BJ (cell line): ENCODE data around the gene FMN2. TPM values are rescaled to one million over a fixed set of nuclear protein-coding genes. Genes with fewer than 3 reads are reported as not detected.

ENCODE experiments used
- CTCF ChIA-PET: fragments of 350-600 bp; formaldehyde crosslinking; extraction: SDS; loops from one replicate; lab custom pipeline; 2021; ENCODE audit warnings: antibody characterized with exemption, inconsistent platforms; lab: Yijun Ruan, JAX
- POLR2A ChIA-PET: fragments of 300-600 bp; sonication (Branson Sonifier 250); formaldehyde crosslinking; extraction: SDS; loops from one replicate; lab custom pipeline; 2021; ENCODE audit warnings: antibody characterized with exemption; lab: Charles Lee
- DNase-seq: peaks from one replicate; pipeline ENCODE4 v3.0.0-alpha.2; 2011; ENCODE audit warnings: low read depth
- H3K27me3 ChIP-seq: 2 replicates; pipeline ENCODE4 v1.6.0; 2011; ENCODE audit warnings: low read length; ENCODE audit not compliant: control insufficient read depth, insufficient read depth
- H3K36me3 ChIP-seq: 2 replicates; pipeline ENCODE4 v1.5.1; 2011; ENCODE audit warnings: low read length; ENCODE audit not compliant: control insufficient read depth, insufficient read depth
- H3K4me3 ChIP-seq: 2 replicates; pipeline ENCODE4 v1.5.1; 2011; ENCODE audit warnings: low read depth, mild to moderate bottlenecking, control low read depth, low read length
- polyA plus RNA-seq: library from polyadenylated mRNA; depleted of rRNA; stranded (reverse); fragments of >200 nt; gene quantifications from 2 replicates; pipeline ENCODE4 v1.2.3, GENCODE V29; 2011
- TF ChIP-seq, protein P1 (sequence below): IDR thresholded peaks from 2 replicates; pipeline ENCODE4 v1.5.1; 2011; ENCODE audit warnings: low read depth, mild to moderate bottlenecking, control low read depth, inconsistent platforms, low read length, moderate library complexity; ENCODE audit not compliant: insufficient read depth

FMN2 gene
- polyA plus RNA-seq, 1 experiment, result 14.6 TPM

GRCh38 chr1:240139511-240139910 is 47.8 kb downstream of the FMN2 start:
- H3K27me3 ChIP-seq, result no peaks in the 10 kb centered on the region
- H3K36me3 ChIP-seq, result peaks cover 10% of the 10 kb centered on the region
- no peak overlapping the region for H3K4me3 ChIP-seq
- POLR2A ChIA-PET, result no interaction called here
- CTCF ChIA-PET, result interaction anchor here (3.9 kb wide), 1 partner anchor 11 kb away, joined by 12 read pairs; no protein-coding TSS in a partner anchor
- DNase-seq, result no peak
- TF ChIP-seq, protein P1, sequence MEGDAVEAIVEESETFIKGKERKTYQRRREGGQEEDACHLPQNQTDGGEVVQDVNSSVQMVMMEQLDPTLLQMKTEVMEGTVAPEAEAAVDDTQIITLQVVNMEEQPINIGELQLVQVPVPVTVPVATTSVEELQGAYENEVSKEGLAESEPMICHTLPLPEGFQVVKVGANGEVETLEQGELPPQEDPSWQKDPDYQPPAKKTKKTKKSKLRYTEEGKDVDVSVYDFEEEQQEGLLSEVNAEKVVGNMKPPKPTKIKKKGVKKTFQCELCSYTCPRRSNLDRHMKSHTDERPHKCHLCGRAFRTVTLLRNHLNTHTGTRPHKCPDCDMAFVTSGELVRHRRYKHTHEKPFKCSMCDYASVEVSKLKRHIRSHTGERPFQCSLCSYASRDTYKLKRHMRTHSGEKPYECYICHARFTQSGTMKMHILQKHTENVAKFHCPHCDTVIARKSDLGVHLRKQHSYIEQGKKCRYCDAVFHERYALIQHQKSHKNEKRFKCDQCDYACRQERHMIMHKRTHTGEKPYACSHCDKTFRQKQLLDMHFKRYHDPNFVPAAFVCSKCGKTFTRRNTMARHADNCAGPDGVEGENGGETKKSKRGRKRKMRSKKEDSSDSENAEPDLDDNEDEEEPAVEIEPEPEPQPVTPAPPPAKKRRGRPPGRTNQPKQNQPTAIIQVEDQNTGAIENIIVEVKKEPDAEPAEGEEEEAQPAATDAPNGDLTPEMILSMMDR, result no peak

DNA sequence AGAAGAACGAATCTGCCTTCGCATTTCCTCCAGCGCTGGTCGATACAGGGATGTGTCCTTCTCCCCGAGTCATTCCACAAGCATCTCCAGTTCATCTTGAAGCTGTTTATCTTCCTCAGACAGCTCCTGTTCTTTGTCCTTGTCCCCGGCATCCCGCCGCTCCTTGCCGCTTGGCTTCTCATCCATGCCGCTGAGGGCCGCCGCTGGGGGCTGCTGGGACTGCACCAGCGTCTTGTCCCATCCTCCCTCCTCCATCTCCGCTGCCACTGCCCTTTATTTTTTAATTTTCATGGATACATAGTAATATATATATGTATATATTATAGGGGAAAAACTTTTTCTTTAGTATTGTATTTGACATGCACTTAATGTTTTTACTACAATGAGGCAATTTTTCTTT is 53.4 kb downstream of the FMN2 start:
- CTCF ChIA-PET, result interaction anchor here (0.6 kb wide), 1 partner anchor 132 kb away, joined by 4 read pairs; no protein-coding TSS in a partner anchor
- POLR2A ChIA-PET, result no interaction called here
- Histone ChIP-seq H3K4me3 (no peak overlapping the region), H3K36me3 (peaks cover 15% of the 10 kb centered on the region), H3K27me3 (no peaks in the 10 kb centered on the region)
- DNase-seq, result no peak
- TF ChIP-seq, protein P1, result no peak

DNA sequence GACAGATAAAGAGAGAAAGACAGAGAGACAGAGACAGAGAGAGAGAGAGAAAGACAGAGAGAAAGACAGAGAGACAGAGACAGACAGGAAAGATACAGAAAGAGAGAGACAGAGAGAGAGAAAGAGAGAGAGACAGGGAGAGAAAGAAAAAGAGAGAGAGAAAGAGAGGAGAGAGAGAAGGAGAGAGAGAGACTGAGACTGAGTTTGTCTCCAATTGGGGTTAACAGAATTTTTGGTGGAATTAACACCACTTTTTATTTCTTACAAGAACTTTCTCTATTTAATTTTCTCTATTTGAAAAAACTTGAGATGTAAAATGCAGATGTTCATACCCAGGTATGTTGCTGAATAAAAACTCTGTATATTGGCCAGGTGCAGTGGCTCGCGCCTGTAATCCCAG is 56.6 kb downstream of the FMN2 start:
- Histone ChIP-seq H3K4me3 (no peak overlapping the region), H3K36me3 (peaks cover 12% of the 10 kb centered on the region), H3K27me3 (no peaks in the 10 kb centered on the region)
- ChIA-PET POLR2A (no interaction called here), CTCF (interaction anchor here (1.4 to 4.1 kb wide), 2 partner anchors 8 to 119 kb away, joined by 3 to 45 read pairs; no protein-coding TSS in a partner anchor)
- TF ChIP-seq, protein P1, result no peak
- DNase-seq, result no peak

- CTCF ChIA-PET, result interaction anchor here (0.7 to 4.6 kb wide), 24 partner anchors 9 to 765 kb away, joined by 3 to 45 read pairs (median 5); partner anchors contain the start of gene FMN2
- no peak overlapping the region for H3K4me3 ChIP-seq
- TF ChIP-seq, protein P1, result peak; percentile 65
- H3K36me3 ChIP-seq, result peaks cover 5% of the 10 kb centered on the region
- POLR2A ChIA-PET, result no interaction called here
- H3K27me3 ChIP-seq, result no peaks in the 10 kb centered on the region
- no peak for DNase-seq
These were observed 57.9 kb downstream of the FMN2 start for GRCh38 chr1:240149484-240150094.

- ChIA-PET POLR2A (no interaction called here), CTCF (interaction anchor here (0.6 to 4.6 kb wide), 9 partner anchors 7 to 137 kb away, joined by 3 to 45 read pairs (median 12); partner anchors contain the start of gene FMN2)
- no peaks in the 10 kb centered on the region; the same call in 1 of the 2 replicates for H3K36me3 ChIP-seq
- no peak overlapping the region for H3K4me3 ChIP-seq
- no peaks in the 10 kb centered on the region for H3K27me3 ChIP-seq
- DNase-seq, result no peak
- TF ChIP-seq, protein P1, result no peak
These were observed 59.6 kb downstream of the FMN2 start for GRCh38 chr1:240151136-240151735.
